NK-92 (cell line): ENCODE results near the gene RAB6A.
"Not testable (repeated sequence)": the region's sequence is repeated elsewhere in the genome, so short reads cannot be mapped to it uniquely, and the experiment has no call there.

Experiments used
- DNase-seq: peaks from one replicate; lab custom pipeline; 2025; ENCODE audit not compliant: unreplicated experiment; lab: John Stamatoyannopoulos, UW

RAB6A gene

DNA sequence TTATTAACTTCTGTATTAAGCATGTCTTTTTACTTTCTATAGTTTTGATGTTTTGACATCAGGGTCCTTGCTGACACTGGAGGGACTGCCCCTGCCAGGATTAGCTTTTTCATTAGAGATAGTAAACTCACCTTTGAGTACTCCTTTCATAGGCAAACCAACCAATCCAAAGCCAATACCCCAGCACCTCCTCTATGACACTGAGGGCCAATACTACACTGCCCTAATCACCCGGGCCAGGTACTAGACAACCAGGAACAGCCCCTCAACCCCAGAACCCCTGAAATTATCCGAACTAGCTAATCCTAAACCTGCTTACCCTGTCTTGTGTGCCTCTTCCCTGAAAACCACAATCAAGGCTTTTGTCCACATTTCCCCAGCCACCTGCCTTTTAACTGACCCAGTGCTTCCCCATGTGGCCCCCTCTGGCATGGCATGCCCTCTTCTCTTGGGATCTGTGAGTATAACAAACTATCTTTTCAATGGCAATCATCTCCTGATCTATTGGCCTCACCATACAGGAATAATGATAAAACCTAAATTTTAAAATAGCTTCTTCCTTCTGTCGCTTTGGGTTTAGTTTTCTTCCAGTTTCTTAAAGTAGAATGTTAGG lies 31.2 kb downstream of the RAB6A start:
- DNase-seq = no peak

DNA sequence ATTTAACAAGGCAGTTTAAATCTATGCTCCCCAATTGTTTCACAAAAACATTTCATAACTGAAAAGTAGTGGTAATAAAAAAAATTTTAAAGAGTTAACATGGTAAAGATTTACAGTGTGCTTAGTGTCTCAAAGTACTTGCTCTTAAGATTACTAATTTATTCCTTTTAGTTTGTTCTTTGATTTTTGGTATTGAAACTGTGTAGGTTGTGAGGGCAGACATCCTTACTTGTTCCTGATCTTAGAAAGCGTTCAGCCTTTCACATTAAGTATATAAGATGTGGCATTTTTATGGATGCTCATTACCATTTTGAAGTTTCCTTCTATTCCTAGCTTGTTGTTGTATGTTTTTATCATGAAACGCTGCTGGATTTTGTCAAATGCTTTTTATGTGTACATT lies 32.9 kb downstream of the RAB6A start:
- DNase-seq = no peak

GRCh38 chr11:73726825-73727224 lies 34.0 kb downstream of the RAB6A start:
- DNase-seq = no peak

GRCh38 chr11:73717136-73717535 lies 43.7 kb downstream of the RAB6A start:
- DNase-seq = no peak

GRCh38 chr11:73716153-73717056 lies 44.5 kb downstream of the RAB6A start:
- no peak for DNase-seq

GRCh38 chr11:73715541-73715940 lies 45.3 kb downstream of the RAB6A start:
- no peak for DNase-seq

DNA sequence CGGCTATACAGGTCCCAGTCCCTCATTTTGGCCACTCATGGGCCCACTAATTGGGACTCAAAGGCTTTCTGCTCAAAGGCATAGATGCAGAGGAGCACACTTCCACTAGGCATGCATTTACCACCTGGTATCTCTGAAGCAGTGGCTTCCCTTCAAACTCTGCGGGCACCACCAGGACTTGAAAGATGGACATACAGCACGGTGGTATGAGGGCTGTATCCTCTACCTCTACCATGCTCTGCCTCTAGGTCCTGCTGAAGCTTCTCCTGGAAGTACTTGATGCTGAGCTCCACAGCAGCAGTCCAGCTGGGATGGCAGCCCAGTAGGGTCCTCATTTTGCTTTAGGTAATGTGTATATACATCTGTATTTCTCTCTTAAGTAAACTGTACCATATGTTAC lies 49.9 kb downstream of the RAB6A start:
- no peak for DNase-seq

DNA sequence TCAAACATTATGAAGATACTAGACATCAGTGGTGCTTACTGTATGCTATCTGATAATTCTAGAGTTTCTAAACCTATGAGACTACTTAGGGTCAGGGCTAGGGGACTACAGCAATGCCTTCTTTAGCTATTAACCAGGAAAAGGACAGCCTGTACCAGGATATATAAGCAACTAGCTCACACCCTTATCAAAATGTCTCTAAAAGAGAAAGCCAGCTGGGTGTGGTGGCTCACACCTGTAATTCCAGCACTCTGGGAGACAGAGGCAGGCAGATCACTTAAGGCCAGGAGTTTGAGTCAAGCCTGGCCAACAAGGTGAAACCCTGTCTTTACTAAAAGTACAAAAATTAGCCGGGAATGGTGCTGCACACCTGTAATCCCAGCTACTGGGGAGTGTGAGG lies 55.8 kb downstream of the RAB6A start:
- no peak for DNase-seq

GRCh38 chr11:73693899-73694525 lies 66.9 kb downstream of the RAB6A start:
- no peak for DNase-seq

- DNase-seq = no peak
These were observed 80.2 kb downstream of the RAB6A start for GRCh38 chr11:73680687-73681086.

DNA sequence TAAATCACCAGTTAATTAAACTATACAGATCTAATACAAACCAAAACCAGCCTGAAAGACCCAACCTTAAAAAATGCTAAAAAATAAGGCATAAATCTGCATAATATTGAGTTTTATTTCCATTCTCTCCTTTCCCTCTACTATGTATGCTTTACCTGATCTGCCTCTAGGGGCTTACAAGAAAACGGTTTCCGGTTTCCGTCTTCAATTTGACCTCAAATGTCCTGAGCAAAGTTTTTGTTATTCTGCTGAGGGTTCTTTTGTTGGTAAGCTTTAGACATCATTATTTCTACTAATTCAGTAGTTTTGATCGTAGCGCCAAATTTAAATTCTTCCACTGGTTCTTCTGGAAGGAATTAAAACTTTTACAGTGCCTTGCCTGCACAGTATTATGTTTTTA lies 84.3 kb downstream of the RAB6A start:
- not testable (repeated sequence) for DNase-seq

DNA sequence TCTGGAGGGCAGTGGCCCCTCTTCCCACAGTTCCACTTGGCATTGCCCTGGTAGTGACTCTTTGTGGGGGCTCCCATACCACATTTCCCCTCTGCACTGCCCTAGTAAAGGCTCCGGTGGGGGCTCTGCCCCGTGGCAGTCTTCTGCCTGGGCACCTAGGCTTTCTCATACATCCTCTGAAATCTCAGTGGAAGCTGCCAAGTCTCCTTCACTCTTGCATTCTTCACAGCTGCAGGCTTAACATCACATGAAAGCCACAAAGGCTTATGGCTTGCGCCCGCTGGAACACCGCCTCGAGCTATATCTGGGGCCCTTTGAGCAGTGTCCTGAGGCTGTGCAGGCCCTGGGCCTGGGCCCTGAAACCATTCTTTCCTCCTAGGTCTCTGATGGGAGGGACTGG lies 89.2 kb downstream of the RAB6A start:
- DNase-seq = no peak

DNA sequence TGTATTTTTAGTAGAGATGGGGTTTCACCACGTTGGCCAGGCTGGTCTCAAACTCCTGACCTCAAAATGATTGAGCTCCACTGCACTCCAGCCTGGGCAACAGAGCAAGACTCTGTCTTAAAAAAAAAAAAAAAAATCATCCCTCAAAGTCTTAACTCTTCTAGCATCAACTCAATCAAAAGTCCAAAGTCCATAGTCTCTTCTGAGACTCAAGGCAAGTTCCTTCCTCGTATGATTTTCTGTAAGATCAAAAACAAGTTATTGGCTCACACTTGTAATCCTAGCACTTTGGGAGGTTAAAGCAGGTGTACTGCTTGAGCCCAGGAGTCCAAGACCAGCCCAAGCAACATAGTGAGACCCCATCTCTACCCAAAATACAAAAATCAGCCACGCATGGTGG lies 90.1 kb downstream of the RAB6A start:
- DNase-seq = no peak

GRCh38 chr11:73667891-73668290 lies 93.0 kb downstream of the RAB6A start:
- DNase-seq = no peak

GRCh38 chr11:73664877-73665276 lies 96.0 kb downstream of the RAB6A start:
- no peak for DNase-seq

GRCh38 chr11:73663604-73664495 lies 97.0 kb downstream of the RAB6A start:
- no peak for DNase-seq

DNA sequence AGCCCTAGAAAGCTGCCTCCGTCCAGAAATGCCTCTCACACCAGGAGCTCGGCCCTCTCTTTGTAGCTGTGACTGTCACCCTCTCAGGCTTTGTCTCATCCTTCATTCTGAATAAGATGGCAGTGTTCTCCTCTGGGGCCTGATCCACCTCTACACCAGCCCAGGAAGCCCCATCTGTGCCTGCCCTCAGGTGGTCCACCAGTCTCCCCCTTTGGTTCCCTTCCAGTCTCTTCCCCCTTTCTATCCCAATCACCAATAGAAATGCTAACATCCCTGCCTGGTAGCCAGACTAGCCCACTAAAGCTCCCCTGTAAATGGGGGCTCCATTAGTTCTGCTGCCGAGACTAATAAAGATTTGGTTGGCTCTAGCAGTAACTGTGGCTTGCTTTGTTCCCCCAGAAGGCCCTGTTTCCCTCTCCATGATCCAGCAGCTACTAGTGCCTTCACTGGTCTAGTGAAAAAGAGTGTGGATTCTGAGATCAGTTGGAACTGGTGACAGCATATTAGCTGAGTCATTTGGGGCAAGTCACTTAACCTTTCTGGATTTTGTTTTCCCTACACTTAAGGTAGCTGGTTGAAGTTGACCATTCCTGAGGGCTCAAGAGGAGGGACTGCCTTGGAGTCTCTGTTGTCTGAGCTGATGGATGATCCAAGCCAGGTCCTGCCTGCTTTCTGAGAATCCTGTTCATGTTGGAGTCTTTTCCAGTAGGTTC lies 98.3 kb downstream of the RAB6A start:
- DNase-seq = no peak

- DNase-seq = no peak
These were observed 99.7 kb downstream of the RAB6A start for GRCh38 chr11:73661035-73661628.

- no peak for DNase-seq
These were observed 100.3 kb downstream of the RAB6A start for GRCh38 chr11:73660497-73661034.

- DNase-seq = no peak
These were observed 100.9 kb downstream of the RAB6A start for GRCh38 chr11:73659961-73660360.
